GM19099 (cell line): ENCODE data around the gene USP36.

ENCODE experiments used
- POLR2A ChIP-seq: IDR thresholded peaks from 3 replicates; pipeline ENCODE4 v1.6.1; 2011; ENCODE audit warnings: low read depth; ENCODE audit not compliant: insufficient read length; ENCODE audit errors: extremely low read depth

USP36 gene

DNA sequence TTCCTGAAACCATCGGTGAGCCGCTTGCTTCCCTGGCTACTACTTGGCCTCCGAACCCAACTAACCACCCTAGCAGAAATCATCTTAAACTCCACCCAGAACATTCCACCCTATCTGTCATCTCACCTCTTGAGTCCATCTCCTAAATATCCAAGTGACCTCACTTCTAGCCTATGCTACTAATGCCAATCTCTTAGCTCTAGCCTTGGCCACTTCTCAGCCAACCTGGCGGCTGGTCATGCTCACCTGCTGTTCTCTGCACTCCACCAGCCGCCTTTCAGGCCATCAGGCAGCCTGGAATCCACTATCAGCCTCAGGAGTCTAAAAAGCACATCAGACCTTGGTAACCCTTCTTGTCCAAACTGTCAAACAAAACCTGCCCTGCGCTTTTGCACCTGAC lies 46.6 kb downstream of the USP36 start:
- TF ChIP-seq POLR2A: no peak

DNA sequence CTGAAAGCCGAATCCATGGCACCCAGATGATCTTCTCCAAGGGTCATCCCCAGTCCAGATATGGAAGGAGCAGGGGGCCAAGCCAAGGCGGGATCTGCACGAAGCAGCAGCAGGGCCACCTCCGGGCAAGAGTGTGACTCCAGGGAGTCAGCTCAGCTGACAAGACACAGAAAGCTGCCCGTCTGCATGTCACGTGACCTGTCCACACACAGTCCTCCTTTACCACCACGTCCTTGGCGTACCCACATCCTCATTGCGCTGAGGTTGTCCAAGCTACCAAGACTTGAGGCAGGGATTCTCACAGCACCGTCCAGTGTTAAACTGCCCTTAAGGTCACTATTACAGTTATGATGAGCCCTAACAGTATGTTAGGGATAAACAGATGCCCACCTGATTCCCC lies 47.2 kb downstream of the USP36 start:
- no peak for TF ChIP-seq POLR2A

DNA sequence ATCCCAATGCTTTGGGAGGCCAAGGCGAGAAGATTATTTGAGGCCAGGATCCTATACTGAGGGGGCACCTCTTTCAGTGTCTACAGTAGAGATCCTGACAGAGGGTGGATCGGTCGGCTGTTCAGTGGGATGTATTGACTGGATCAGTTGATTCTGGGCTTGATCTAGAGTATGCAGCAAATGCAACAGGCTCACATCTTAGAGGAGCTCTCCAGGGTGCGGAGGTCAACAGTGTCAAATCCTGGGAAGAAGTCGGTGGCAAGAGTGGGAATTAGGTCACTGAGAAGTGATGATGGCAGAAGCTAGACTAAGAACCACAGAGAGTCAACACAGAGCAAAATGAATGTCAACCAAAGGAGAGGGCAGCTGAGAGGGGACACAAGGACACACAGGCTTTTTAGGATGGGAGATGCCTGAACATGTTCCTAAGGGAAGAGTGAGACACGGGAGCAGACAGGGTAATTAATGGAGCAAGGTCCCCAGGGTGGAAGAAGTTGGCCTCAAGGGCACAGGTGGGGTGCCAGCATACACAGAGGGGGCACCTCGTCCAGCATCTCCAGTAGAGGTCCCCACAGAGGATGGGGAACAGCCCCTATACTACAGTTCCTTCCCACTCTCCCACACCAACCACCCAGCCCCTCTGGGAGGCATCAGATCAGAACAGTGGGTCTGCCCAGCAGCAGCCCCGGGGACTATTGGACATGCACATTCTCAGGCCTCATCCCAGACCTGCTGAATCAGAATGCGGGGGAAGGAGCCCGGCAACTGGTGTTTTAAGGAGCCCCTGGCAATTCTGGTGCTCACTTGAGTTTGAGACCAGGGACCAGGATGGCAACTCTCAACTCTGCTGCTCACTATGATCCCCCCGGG lies 48.5 kb downstream of the USP36 start:
- TF ChIP-seq POLR2A: no peak

DNA sequence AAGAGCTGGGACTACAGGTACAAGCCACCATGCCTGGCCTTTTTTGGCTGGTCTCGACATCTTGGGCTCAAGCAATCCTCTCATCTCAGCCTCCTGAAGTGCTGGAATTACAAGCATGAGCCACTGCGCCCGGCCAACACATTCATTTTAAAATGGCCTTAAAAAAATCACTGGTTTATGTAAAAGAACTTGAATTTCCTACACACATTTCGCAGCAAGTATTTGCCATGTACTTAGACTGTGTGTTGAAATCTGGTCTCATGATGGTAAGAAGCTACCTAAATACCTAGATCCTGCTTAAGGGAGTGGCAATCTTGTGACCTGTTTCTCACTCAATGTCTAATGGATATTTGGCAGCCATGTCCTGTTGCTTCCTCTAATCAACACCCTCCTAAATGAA lies 50.1 kb downstream of the USP36 start:
- TF ChIP-seq POLR2A: no peak

DNA sequence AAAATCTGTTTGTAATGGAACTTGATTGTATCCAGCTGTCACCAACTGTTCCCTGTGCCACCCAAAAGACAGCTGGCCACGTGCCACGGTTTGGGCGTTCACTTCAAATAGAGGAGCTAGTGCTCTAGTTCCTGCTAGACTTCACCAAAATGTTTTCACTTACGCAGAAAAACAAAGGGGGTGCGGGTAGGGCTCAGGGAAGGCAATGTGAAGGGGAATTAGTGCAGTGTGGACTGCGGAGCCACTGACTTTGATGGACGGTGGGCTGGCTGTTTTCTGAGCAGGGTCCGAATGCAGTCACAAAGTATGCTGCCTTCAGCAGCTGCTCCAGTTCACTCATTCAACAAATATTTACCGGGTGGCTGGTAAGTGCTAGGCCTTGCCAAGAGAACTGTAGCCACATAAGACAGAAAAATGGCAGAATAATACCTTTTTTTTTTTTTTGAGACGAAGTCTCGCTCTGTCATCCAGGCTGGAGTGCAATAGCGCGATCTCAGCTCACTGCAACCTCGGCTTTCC lies 50.9 kb downstream of the USP36 start:
- TF ChIP-seq POLR2A: no peak

DNA sequence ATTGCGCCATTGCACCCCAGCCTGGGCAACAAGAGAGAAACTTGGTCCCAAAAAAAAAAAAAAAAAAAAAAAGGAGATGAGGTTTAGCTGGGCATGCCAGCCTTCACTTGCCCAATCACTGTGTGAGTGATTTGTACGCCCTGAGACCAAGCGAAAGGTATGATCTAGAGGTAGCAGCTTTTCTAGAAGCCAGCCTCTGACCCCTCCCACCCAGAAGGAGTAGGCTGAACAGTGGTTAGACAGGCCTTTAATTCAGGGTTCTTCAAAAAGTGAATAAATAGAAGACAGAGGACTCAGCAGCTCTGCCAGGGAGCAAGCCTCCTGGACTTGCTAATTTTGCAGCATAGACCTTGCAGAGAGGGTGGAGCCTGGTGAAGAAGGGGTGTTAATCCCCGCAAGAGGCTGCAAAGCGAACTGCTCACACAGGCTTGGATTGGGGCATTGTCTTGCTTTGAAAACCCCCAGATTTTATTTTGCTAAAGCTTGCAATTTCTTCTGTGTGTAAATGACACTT lies 51.4 kb downstream of the USP36 start:
- no peak for TF ChIP-seq POLR2A

DNA sequence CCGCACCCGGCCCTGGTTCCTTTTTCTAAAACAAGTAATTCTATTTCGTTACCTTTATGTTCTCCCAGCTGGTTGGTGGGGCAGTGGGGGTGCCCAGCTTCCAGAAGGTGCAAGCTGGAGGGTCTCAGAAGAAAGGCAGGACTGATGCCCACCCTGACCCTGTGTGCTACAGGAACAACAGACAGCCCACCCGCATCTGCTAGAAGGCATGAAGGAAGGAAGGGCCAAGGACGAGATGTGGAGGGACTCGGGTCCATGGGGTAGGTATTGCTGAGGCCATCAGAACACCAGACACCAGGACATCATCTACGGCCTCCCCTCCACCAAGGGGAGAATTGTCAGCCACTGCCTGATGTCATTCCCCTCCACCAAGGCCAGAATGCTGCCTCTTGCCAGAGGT lies 52.2 kb downstream of the USP36 start:
- TF ChIP-seq POLR2A: no peak

DNA sequence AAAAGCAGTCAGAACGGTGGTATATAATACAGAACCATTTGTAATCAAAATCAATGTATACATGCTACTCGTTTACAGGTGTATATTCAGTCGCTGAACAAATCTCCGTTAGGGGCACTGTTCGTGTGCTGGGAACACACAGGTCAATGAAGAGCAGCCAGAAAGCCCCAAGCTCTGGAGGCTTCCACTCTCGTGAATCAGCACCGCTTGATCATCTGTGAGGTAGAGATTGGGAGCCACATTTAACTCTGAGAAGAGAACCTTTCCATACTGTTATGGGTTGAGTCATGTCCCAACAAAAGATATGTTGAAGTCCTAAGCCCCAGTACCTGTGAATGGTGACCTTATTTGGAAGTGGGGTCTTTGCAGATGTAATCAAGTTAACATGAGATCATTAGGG lies 53.2 kb downstream of the USP36 start:
- TF ChIP-seq POLR2A: no peak

DNA sequence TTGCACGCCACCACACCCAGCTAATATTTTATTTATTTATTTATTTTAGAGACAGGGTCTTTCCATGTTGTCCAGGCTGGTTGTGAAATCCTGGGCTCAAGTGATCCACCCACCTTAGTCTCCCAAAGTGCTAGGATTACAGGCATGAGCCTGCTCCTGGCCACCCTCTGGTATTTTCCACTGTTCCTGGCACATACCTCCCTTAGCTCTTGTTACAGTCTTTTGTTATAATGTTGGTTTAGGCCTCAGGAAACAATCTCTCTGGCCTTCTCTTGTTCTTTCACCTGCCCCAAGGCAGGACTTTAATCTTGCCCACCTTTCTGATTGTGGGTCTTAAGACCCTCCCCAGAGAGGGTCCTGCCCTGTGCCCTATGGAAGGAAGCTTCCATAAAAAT lies 55.0 kb downstream of the USP36 start:
- no peak for TF ChIP-seq POLR2A

DNA sequence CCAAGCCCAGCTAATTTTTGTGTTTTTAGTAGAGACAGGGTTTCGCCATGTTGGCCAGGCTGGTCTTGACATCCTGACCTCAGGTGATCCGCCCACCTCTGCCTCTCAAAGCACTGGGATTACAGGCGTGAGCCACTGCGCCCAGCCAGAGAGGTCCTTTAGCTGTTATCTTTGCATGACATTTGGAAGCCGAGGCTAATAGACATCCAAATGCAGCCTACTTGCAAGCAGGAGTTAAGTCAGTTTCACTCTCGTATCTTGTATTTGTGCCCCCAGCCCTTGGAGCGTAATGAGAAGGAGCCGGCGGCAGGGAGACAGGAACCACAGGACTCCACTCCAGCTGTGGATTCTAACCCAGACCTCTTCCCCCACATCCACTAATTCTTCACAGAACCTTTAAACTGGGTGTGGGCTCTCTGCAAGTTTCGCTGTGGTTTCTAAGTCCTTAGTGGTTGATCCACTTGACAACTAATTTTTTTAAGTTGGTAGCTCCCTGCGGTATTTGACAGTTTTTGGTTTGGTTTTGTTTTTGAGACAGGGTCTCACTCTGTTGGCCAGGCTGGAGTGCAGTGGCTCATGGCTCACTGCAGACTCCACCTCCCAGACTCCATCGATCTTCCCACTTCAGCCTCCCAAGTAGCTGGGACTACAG lies 55.5 kb downstream of the USP36 start:
- no peak for TF ChIP-seq POLR2A

DNA sequence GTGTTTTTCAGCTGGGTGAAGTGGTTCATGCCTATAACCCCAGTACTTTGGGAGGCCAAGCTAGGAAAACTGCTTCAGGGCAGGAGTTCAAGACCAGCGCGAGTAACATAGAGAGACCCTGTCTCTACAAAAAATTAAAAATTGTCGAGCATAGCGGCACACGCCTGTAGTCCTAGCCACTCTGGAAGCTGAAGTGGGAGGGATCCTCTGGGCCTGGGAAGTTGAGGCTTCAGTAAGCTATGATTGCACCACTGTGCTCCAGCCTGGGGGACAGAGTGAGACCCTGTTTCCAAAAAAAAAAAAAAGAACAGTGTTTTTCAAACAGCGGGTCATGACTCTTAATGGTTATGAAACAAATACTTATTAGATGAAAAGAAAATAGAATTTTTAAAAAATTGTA lies 56.3 kb downstream of the USP36 start:
- no peak for TF ChIP-seq POLR2A

DNA sequence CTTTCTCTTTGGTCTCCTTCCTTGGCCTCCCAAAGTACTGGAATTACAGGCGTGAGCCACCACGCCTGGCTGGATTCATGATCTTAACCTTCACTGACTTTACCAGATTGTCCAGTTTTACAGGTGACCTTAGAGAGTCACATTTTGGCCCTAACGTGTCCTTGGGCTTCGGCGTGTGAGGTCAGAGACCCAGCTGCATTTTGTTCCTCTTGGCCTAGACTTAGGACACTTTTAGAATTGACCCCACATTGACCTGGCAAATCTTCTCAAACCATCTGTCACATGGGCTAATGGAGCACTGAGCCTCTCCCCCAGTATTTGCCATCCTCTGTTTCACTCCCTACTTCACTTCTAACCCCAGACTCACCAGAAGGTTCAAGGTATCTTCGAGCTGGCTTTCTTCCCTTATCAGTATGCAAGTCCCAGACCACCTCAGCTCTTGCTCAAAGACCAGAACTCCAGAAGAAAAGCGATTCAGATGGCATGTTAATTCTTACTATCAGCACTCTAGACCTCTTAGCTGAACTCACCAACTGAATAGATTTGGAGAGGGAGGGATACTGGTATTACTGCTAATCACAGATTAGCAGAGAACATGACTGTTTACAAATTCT lies 56.8 kb downstream of the USP36 start:
- no peak for TF ChIP-seq POLR2A

DNA sequence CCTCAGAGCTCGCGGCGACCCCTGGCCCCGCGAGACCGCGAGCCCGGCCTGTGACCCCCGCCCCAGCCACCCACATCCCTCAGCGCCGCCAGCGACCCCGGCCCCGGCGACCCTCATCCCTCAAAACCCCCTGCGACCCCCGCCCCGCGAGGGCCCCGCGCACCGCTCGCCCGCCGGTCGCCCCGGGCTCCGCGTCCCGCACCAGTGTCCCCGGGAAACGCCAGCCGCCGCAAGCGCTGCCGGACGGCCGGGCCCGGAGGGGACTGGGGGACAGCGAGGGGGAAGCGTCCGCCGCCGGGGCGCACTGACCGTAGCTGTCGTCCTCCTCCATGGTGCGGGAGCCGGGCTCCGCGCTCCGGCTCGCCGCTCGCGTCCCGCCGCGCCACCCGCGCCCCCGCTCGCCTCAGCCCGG lies 58.7 kb downstream of the USP36 start, which contains the start of gene CYTH1:
Gene CYTH1, minus strand, starts transcription at position 381 of the 412 bp plus-strand sequence. Its CDS starts 50 bp downstream, at position 331.
- no peak for TF ChIP-seq POLR2A

DNA sequence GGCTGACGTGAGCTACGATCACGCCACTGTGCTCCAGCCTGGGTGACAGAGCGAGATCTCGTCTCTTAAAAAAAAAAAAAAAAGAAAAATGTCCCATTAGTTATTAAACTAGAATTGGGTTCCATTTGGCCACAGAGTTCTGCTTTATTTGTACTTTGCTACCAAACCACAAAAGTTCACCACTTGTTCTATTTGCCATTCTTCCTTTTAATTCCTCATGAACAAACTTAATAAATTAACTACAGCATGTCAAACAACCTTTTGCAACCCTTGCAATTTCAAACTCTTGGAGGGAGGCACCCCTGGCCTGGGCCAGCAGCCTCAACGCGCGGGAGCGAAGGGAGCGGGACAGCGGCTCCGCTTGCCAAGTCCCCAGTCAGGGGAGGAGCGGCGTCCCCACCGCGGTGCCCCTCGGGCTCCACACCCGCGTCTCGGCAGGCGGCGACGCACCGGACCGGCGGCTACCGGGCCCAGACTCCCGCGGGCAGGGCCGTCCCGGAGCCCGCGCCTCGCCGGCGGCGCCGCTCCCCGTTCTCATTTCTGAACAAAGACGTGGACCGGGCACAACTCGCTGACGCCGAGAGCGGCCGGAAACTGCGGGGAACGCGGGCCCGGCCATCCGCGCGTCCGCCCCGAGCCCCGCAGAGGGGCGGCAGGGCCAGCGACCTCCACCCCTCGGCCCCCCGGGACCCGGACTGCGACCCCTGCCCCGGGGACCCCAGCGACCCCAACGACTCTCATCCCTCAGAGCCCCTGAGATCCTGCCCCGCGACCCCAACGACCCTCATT lies 59.3 kb downstream of the USP36 start:
- TF ChIP-seq POLR2A: peak; percentile 17

DNA sequence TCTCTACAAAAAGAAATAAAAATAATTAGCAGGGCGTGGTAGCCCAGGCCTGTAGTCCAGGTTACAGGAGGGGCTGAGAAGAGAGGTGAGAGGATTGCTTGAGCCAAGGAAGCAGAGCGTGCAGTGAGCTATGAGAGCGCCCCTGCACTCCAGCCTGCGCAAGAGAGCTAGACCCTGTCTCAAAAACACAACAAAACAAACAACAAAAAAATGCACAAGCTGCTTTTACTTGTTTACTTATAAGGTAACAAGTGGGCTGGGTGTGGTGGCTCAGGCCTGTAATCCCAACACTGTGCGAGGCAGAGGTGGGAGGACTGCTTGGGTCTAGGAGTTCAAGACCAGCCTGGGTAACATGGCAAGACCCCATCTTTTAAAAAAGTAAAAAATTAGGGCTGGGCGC lies 60.3 kb downstream of the USP36 start:
- TF ChIP-seq POLR2A: no peak
